HepG2 (cell line): ENCODE measurements around the gene CAMTA2. TPM values are rescaled to one million over a fixed set of nuclear protein-coding genes. Genes with fewer than 3 reads are reported as not detected.
A peak's percentile ranks its signal among the peaks of the same experiment; 100 is the strongest.

ENCODE experiments used
- BCL6 ChIP-seq: IDR thresholded peaks from 2 replicates; pipeline ENCODE4 v1.6.1; 2016; ENCODE audit warnings: missing genetic modification reagents, missing compliant biosample characterization
- ELF4 ChIP-seq: sonication (generic); formaldehyde crosslinking; IDR thresholded peaks from 2 replicates; pipeline ENCODE4 v1.5.0; 2020; ENCODE audit warnings: missing genetic modification reagents, mild to moderate bottlenecking, moderate library complexity, borderline replicate concordance
- ETV5 ChIP-seq: IDR thresholded peaks from 2 replicates; pipeline ENCODE4 v1.6.1; 2018; ENCODE audit warnings: missing biosample characterization, missing genetic modification reagents, inconsistent platforms, borderline replicate concordance
- FOXC1 ChIP-seq: sonication (generic); formaldehyde crosslinking; IDR thresholded peaks from 2 replicates; pipeline ENCODE4 v1.8.0; 2022; ENCODE audit warnings: mild to moderate bottlenecking, missing genetic modification reagents, borderline replicate concordance
- HMGA1 ChIP-seq: sonication (generic); formaldehyde crosslinking; conservative IDR thresholded peaks from 2 replicates; pipeline ENCODE4 v1.4.0; 2020; ENCODE audit warnings: missing genetic modification reagents
- NFRKB ChIP-seq: fragments of 450-650 bp; IDR thresholded peaks from 2 replicates; pipeline ENCODE4 v1.6.1; 2017
- SAFB2 ChIP-seq: sonication (generic); formaldehyde crosslinking; IDR thresholded peaks from 2 replicates; pipeline ENCODE4 v1.5.1; 2020; ENCODE audit warnings: missing genetic modification reagents, low read depth, mild to moderate bottlenecking, borderline replicate concordance
- TCF7 ChIP-seq: sonication (generic); IDR thresholded peaks from 2 replicates; pipeline ENCODE4 v1.6.1; 2016; ENCODE audit warnings: antibody characterized with exemption, low read depth
- TRIM24 ChIP-seq: sonication (generic); formaldehyde crosslinking; IDR thresholded peaks from 2 replicates; pipeline ENCODE4 v1.8.0; 2022; ENCODE audit warnings: mild to moderate bottlenecking, missing genetic modification reagents
- ZNF234 ChIP-seq: sonication (generic); formaldehyde crosslinking; conservative IDR thresholded peaks from 2 replicates; pipeline ENCODE4 v1.5.1; 2020; ENCODE audit warnings: mild to moderate bottlenecking, missing genetic modification reagents
- ZNF382 ChIP-seq: sonication (generic); formaldehyde crosslinking; IDR thresholded peaks from 2 replicates; pipeline ENCODE4 v1.5.0; 2020; ENCODE audit warnings: missing genetic modification reagents, mild to moderate bottlenecking, borderline replicate concordance
- ZNF672 ChIP-seq: sonication (generic); formaldehyde crosslinking; IDR thresholded peaks from 2 replicates; pipeline ENCODE4 v1.8.1; 2022; ENCODE audit warnings: missing genetic modification reagents
- ZNF782 ChIP-seq: sonication (generic); formaldehyde crosslinking; IDR thresholded peaks from 2 replicates; pipeline ENCODE4 v1.4.0; 2020; ENCODE audit warnings: missing genetic modification reagents, mild to moderate bottlenecking, borderline replicate concordance
- ZNF792 ChIP-seq: IDR thresholded peaks from 2 replicates; pipeline ENCODE4 v1.6.1; 2016
- polyA plus RNA-seq, 8 experiments: library from polyadenylated mRNA; depleted of rRNA in 3 of 8; stranded (reverse) in 7 of 8; unstranded in 1 of 8; fragments of >200 nt; fragmentation: Illumina TruSeq in 4 of 8; extraction: Trizol in 4 of 8; gene quantifications; 2 replicates each; pipeline versions ENCODE4 v1.2.1 to v1.2.3, GENCODE V29; 2011 to 2016; ENCODE audit warnings: low read depth in 4 of 8, missing spikeins in 1 of 8, mixed read lengths in 1 of 8; ENCODE audit not compliant: insufficient read depth in 1 of 8
- total RNA-seq, 5 experiments: library from RNA; depleted of rRNA; stranded (reverse); fragments of >200 nt; fragmentation: Illumina TruSeq; extraction: Trizol; gene quantifications; 2 replicates each; pipeline ENCODE4 v1.2.3, GENCODE V29; 2016; ENCODE audit warnings: low read depth in 1 of 5
- TF ChIP-seq, protein P1 (sequence below): sonication (generic); formaldehyde crosslinking; IDR thresholded peaks from 2 replicates; pipeline ENCODE4 v1.5.0; 2020; ENCODE audit warnings: missing genetic modification reagents, mild to moderate bottlenecking, borderline replicate concordance
- TF ChIP-seq, protein P2 (sequence below): sonication (generic); formaldehyde crosslinking; IDR thresholded peaks from 2 replicates; pipeline ENCODE4 v1.5.0; 2020; ENCODE audit warnings: mild to moderate bottlenecking, missing genetic modification reagents
- TF ChIP-seq, protein P3 (sequence below): sonication (generic); formaldehyde crosslinking; IDR thresholded peaks from 2 replicates; pipeline ENCODE4 v1.4.0; 2020; ENCODE audit warnings: missing genetic modification reagents
- TF ChIP-seq, protein P4 (sequence below): IDR thresholded peaks from 2 replicates; pipeline ENCODE4 v1.6.1; 2016; ENCODE audit warnings: low read depth, control low read depth
- TF ChIP-seq, protein P5 (sequence below): sonication (generic); formaldehyde crosslinking; IDR thresholded peaks from 2 replicates; pipeline ENCODE4 v1.4.0; 2020; ENCODE audit warnings: missing genetic modification reagents
- TF ChIP-seq, protein P6 (sequence below): sonication (generic); formaldehyde crosslinking; IDR thresholded peaks from 2 replicates; pipeline ENCODE4 v1.4.0; 2020; ENCODE audit warnings: missing genetic modification reagents
- TF ChIP-seq, protein P7 (sequence below): IDR thresholded peaks from 2 replicates; pipeline ENCODE4 v1.6.1; 2016; ENCODE audit warnings: missing compliant biosample characterization, missing genetic modification reagents, borderline replicate concordance

Gene CAMTA2
- total and polyA plus RNA-seq, 2 of the 13 experiments (the other 11 are each of a cell fraction or from before 2014, with no cell fraction given), result 4.1 to 7.1 TPM

DNA sequence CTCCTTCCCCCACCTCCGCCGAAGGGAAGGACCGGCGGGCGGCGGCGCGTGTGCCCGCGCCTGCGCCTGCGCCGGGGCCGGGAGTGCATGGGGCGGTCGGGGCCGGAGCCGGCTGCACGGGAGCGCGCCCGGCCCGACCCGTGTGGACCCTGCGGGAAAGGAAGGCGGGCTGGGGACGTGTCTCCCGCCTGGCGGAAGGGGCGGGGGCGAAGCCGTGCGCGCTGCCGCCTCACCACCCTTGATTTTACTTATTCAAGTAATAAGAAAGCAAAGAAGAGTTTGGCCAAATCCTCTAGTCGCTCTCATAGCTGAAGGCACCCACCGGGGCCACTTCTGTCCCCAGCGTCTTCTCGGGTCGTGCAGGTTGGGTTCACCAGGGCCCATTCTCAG, 38.5 kb downstream of the CAMTA2 start (continued):
- TF ChIP-seq, protein P1, sequence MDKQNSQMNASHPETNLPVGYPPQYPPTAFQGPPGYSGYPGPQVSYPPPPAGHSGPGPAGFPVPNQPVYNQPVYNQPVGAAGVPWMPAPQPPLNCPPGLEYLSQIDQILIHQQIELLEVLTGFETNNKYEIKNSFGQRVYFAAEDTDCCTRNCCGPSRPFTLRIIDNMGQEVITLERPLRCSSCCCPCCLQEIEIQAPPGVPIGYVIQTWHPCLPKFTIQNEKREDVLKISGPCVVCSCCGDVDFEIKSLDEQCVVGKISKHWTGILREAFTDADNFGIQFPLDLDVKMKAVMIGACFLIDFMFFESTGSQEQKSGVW (CRISPR knock-in tag), result 0 out of 2 replicates have a peak, but pooled peaks have one; percentile 62
- TF ChIP-seq ZNF782 (CRISPR knock-in tag), result no peak
- TF ChIP-seq NFRKB, result no peak
- TF ChIP-seq FOXC1, result no peak; the same call in 1 of the 2 replicates
- no peak for TF ChIP-seq ZNF382 (CRISPR knock-in tag)
- no peak for TF ChIP-seq ZNF234
- TF ChIP-seq, protein P2, sequence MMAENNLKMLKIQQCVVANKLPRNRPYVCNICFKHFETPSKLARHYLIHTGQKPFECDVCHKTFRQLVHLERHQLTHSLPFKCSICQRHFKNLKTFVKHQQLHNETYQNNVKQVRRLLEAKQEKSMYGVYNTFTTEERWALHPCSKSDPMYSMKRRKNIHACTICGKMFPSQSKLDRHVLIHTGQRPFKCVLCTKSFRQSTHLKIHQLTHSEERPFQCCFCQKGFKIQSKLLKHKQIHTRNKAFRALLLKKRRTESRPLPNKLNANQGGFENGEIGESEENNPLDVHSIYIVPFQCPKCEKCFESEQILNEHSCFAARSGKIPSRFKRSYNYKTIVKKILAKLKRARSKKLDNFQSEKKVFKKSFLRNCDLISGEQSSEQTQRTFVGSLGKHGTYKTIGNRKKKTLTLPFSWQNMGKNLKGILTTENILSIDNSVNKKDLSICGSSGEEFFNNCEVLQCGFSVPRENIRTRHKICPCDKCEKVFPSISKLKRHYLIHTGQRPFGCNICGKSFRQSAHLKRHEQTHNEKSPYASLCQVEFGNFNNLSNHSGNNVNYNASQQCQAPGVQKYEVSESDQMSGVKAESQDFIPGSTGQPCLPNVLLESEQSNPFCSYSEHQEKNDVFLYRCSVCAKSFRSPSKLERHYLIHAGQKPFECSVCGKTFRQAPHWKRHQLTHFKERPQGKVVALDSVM (CRISPR knock-in tag), result no peak
- TF ChIP-seq SAFB2 (CRISPR knock-in tag), result no peak
- TF ChIP-seq, protein P3, sequence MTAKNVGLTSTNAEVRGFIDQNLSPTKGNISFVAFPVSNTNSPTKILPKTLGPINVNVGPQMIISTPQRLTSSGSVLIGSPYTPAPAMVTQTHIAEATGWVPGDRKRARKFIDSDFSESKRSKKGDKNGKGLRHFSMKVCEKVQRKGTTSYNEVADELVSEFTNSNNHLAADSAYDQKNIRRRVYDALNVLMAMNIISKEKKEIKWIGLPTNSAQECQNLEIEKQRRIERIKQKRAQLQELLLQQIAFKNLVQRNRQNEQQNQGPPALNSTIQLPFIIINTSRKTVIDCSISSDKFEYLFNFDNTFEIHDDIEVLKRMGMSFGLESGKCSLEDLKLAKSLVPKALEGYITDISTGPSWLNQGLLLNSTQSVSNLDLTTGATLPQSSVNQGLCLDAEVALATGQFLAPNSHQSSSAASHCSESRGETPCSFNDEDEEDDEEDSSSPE (CRISPR knock-in tag), result 0 out of 2 replicates have a peak, but pooled peaks have one; percentile 48
- TF ChIP-seq, protein P4, sequence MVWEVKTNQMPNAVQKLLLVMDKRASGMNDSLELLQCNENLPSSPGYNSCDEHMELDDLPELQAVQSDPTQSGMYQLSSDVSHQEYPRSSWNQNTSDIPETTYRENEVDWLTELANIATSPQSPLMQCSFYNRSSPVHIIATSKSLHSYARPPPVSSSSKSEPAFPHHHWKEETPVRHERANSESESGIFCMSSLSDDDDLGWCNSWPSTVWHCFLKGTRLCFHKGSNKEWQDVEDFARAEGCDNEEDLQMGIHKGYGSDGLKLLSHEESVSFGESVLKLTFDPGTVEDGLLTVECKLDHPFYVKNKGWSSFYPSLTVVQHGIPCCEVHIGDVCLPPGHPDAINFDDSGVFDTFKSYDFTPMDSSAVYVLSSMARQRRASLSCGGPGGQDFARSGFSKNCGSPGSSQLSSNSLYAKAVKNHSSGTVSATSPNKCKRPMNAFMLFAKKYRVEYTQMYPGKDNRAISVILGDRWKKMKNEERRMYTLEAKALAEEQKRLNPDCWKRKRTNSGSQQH (CRISPR knock-in tag), result peak; percentile 53; the same call in 1 of the 2 replicates
- TF ChIP-seq ETV5 (CRISPR knock-in tag), result peak; percentile 12; the same call in 1 of the 2 replicates
- TF ChIP-seq TRIM24, result no peak
- no peak for TF ChIP-seq ZNF672 (CRISPR knock-in tag)
- TF ChIP-seq ELF4 (CRISPR knock-in tag), result no peak
- TF ChIP-seq BCL6 (CRISPR knock-in tag), result no peak
- TF ChIP-seq ZNF792 (CRISPR knock-in tag), result no peak; the same call in 1 of the 2 replicates
- TF ChIP-seq, protein P5, sequence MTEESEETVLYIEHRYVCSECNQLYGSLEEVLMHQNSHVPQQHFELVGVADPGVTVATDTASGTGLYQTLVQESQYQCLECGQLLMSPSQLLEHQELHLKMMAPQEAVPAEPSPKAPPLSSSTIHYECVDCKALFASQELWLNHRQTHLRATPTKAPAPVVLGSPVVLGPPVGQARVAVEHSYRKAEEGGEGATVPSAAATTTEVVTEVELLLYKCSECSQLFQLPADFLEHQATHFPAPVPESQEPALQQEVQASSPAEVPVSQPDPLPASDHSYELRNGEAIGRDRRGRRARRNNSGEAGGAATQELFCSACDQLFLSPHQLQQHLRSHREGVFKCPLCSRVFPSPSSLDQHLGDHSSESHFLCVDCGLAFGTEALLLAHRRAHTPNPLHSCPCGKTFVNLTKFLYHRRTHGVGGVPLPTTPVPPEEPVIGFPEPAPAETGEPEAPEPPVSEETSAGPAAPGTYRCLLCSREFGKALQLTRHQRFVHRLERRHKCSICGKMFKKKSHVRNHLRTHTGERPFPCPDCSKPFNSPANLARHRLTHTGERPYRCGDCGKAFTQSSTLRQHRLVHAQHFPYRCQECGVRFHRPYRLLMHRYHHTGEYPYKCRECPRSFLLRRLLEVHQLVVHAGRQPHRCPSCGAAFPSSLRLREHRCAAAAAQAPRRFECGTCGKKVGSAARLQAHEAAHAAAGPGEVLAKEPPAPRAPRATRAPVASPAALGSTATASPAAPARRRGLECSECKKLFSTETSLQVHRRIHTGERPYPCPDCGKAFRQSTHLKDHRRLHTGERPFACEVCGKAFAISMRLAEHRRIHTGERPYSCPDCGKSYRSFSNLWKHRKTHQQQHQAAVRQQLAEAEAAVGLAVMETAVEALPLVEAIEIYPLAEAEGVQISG, result no peak
- TF ChIP-seq HMGA1 (CRISPR knock-in tag), result no peak
- 0 out of 2 replicates have a peak, but pooled peaks have one; percentile 9 for TF ChIP-seq TCF7
- TF ChIP-seq, protein P6, sequence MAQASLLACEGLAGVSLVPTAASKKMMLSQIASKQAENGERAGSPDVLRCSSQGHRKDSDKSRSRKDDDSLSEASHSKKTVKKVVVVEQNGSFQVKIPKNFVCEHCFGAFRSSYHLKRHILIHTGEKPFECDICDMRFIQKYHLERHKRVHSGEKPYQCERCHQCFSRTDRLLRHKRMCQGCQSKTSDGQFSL (CRISPR knock-in tag), result no peak
- TF ChIP-seq, protein P7, sequence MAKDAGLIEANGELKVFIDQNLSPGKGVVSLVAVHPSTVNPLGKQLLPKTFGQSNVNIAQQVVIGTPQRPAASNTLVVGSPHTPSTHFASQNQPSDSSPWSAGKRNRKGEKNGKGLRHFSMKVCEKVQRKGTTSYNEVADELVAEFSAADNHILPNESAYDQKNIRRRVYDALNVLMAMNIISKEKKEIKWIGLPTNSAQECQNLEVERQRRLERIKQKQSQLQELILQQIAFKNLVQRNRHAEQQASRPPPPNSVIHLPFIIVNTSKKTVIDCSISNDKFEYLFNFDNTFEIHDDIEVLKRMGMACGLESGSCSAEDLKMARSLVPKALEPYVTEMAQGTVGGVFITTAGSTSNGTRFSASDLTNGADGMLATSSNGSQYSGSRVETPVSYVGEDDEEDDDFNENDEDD (CRISPR knock-in tag), result peak; percentile 37; the same call in 1 of the 2 replicates
